Measurements from ENCODE around the gene TRPM3. TPM values are rescaled to one million over a fixed set of nuclear protein-coding genes. Genes with fewer than 3 reads are reported as not detected.

Gene TRPM3
- total and polyA plus RNA-seq, 2 of the 8 experiments (the other 6 are each of a cell fraction or from before 2014, with no cell fraction given), result 2.4 to 10.9 TPM

DNA sequence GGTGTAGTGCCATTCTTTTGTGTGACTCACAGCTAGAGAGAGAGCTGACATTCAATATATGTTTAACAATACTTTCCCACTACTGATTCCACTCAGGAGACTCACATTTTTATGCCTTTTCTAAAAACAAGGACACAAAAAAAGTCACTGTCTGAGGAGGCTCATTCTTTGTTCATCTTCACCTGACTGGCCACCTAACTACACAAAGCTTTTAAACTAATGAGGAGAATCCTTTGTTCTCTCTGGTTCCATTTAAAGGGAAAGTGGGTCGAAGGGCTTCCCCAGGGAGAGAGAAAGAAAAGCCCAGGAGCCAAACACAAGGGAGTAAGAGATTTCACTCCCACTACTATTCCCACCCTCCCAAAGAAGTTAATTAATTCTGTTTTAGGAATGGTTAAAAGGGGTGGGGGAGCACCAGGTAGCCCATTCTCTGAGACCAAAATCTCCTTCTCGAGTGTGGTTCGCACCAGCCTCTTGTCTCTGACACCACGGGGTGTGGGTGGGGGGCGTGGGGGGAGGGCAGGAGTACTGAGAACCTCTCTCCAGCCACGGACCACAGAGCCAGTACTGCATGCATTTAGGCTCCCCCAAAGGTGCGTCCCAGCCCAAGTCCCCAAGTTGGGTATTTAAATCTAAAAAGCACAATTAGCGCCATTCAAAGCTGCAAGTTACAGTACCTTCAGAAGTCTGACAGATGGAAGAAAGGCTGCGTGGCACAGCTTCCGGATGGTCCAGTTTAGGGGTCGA lies 747 bp downstream of the TRPM3 start:
- Histone ChIP-seq H3K18ac (ENCODE audit: extremely low read depth, low read length) (peak overlapping the region; percentile 73; the same call in 1 of the 2 replicates), H3K9ac (replicated peaks in 1 of 4; ENCODE audit: extremely low read depth in 1 of 4, low read depth in 3 of 4, low read length in 3 of 4) (peak overlapping the region in 3 of 4 experiments; percentile 25 to 70 (median 51); a peak in 5 of 7 replicates), H3K4me2 (ENCODE audit: insufficient read depth in 1 of 2, low read depth in 2 of 2, low read length in 2 of 2) (peak overlapping the region; percentile 75 to 93), H3K23me2 (ENCODE audit: low read depth, low read length) (peaks cover 11% of the 10 kb centered on the region; the same call in 1 of the 2 replicates), H4K5ac (ENCODE audit: insufficient read length, low read depth, low read length) (peak overlapping the region; percentile 92), H3K79me1 (ENCODE audit: low read depth, low read length) (no peaks in the 10 kb centered on the region), H3K79me2 (ENCODE audit: control insufficient read depth in 1 of 2, insufficient read depth in 2 of 2, low read length in 2 of 2) (peaks cover 0 to 50% of the 10 kb centered on the region in 2 experiments; a peak in 3 of 4 replicates), H4K91ac (replicated peaks; ENCODE audit: insufficient read length, low read length) (peak overlapping the region; percentile 9), H4K20me1 (replicated peaks in 1 of 2; ENCODE audit: control insufficient read depth in 1 of 2, insufficient read depth in 2 of 2, low read length in 2 of 2) (no peaks in the 10 kb centered on the region), H3K4ac (replicated peaks; ENCODE audit: insufficient read length, low read depth, low read length) (no peak overlapping the region), H3K4me1 (replicated peaks in 1 of 4; ENCODE audit: control insufficient read depth in 3 of 4, insufficient read depth in 4 of 4, low read length in 3 of 4) (peaks cover 0 to 29% (median 11%) of the 10 kb centered on the region in 4 experiments; a peak in 6 of 7 replicates), H2AFZ (ENCODE audit: low read length) (no peak overlapping the region), H3K56ac (replicated peaks; ENCODE audit: insufficient read length, low read depth, low read length) (no peak overlapping the region), H2BK5ac (ENCODE audit: low read depth, low read length) (peak overlapping the region; percentile 88), H3K36me3 (ENCODE audit: control insufficient read depth in 2 of 4, insufficient read depth in 4 of 4, low read length in 3 of 4) (no peaks in the 10 kb centered on the region), H3K4me3 (ENCODE audit: extremely low read depth in 1 of 4, insufficient read depth in 2 of 4, low read depth in 3 of 4, low read length in 4 of 4) (peak overlapping the region; percentile 55 to 79 (median 70)), H4K8ac (ENCODE audit: extremely low read depth, insufficient read depth, low read length) (no peak overlapping the region), H2BK15ac (ENCODE audit: low read length) (no peak overlapping the region), H3K27me3 (replicated peaks in 1 of 4; ENCODE audit: control insufficient read depth in 3 of 4, extremely low read depth in 1 of 4, insufficient read depth in 3 of 4, low read length in 3 of 4) (no peaks in the 10 kb centered on the region), H3K23ac (ENCODE audit: insufficient read length) (no peak overlapping the region), H3K14ac (ENCODE audit: insufficient read length) (no peak overlapping the region), H3K9me3 (ENCODE audit: insufficient read depth in 2 of 2, low read depth in 1 of 2, low read length in 1 of 2) (no peaks in the 10 kb centered on the region; a peak in 1 of 4 replicates), H3K27ac (ENCODE audit: low read depth, low read length) (peak overlapping the region; percentile 90), H2BK20ac (ENCODE audit: low read length) (no peak overlapping the region), H2BK12ac (ENCODE audit: low read depth, low read length) (peak overlapping the region; percentile 23; the same call in 1 of the 2 replicates), H2AK5ac (ENCODE audit: low read depth, low read length) (no peak overlapping the region), H2BK120ac (replicated peaks; ENCODE audit: low read depth, low read length) (peak overlapping the region; percentile 17)
- CTCF ChIA-PET (ENCODE audit: partially characterized antibody), result interaction anchor here (0.8 to 1.7 kb wide), 4 partner anchors 10 to 130 kb away, joined by 3 to 7 read pairs (median 4); no protein-coding TSS in a partner anchor
- DNase-seq (ENCODE audit: low read depth in 1 of 2, low spot score in 2 of 2) (peak in 1 of 2 experiments; percentile 38), FAIRE-seq (peak; percentile 83)
- 2% methylated on average over 10 of the region's 11 CpGs; no CpG with 5 or more reads in 1 of the 2 experiments for WGBS, 2 experiments (ENCODE audit: extremely low coverage in 1 of 2, insufficient coverage in 1 of 2, insufficient read length in 1 of 2, insufficient replicate concordance in 2 of 2, low coverage in 1 of 2, low lambda C conversion rate in 2 of 2, missing lambda C conversion rate in 1 of 2)
- POLR2A ChIA-PET (ENCODE audit: partially characterized antibody), result interaction anchor here (0.8 to 2.2 kb wide), 9 partner anchors 8 to 129 kb away, joined by 3 to 9 read pairs (median 4); no protein-coding TSS in a partner anchor
- TF ChIP-seq SP2 (IDR thresholded peaks at IDR 0.05; ENCODE audit: low read length) (no peak), MAFK (IDR thresholded peaks at IDR 0.05; ENCODE audit: low read depth, low read length) (no peak), POLR2A (IDR thresholded peaks at IDR 0.05; ENCODE audit: control extremely low read depth in 1 of 2, low read depth in 2 of 2, low read length in 2 of 2) (peak in 1 of 2 experiments; percentile 30; a peak in 2 of 3 replicates), ASH2L (IDR thresholded peaks at IDR 0.05; ENCODE audit: low read length) (peak; percentile 24), RBBP5 (IDR thresholded peaks at IDR 0.05; ENCODE audit: borderline replicate concordance, low read depth, low read length) (0 out of 2 replicates have a peak, but pooled peaks have one; percentile 39), PHF8 (conservative IDR thresholded peaks at IDR 0.05; ENCODE audit: low read depth, low read length) (no peak), KDM1A (IDR thresholded peaks at IDR 0.05; ENCODE audit: borderline replicate concordance, low read length) (no peak), SIN3A (conservative IDR thresholded peaks at IDR 0.05 in 1 of 2, IDR thresholded peaks at IDR 0.05 in 1 of 2; ENCODE audit: low read depth in 1 of 2, low read length in 2 of 2) (peak in 1 of 2 experiments; percentile 18; a peak in 1 of 4 replicates), HDAC2 (IDR thresholded peaks at IDR 0.05; ENCODE audit: borderline replicate concordance in 1 of 2, low read depth in 2 of 2, low read length in 2 of 2) (peak; percentile 50 to 71; a peak in 2 of 4 replicates)

Data from H1 (cell line).